Measurements from ENCODE around the gene ARL5B.

- TF ChIP-seq POLR2AphosphoS5 (IDR thresholded peaks at IDR 0.05) = no peak
- TF ChIP-seq, protein P1, sequence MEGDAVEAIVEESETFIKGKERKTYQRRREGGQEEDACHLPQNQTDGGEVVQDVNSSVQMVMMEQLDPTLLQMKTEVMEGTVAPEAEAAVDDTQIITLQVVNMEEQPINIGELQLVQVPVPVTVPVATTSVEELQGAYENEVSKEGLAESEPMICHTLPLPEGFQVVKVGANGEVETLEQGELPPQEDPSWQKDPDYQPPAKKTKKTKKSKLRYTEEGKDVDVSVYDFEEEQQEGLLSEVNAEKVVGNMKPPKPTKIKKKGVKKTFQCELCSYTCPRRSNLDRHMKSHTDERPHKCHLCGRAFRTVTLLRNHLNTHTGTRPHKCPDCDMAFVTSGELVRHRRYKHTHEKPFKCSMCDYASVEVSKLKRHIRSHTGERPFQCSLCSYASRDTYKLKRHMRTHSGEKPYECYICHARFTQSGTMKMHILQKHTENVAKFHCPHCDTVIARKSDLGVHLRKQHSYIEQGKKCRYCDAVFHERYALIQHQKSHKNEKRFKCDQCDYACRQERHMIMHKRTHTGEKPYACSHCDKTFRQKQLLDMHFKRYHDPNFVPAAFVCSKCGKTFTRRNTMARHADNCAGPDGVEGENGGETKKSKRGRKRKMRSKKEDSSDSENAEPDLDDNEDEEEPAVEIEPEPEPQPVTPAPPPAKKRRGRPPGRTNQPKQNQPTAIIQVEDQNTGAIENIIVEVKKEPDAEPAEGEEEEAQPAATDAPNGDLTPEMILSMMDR (IDR thresholded peaks at IDR 0.05) = no peak
These were observed 48.1 kb upstream of the ARL5B start for GRCh38 chr10:18611168-18611567.
